Caki2 (cell line): Measurements from ENCODE around the gene CYP19A1. TPM values are rescaled to one million over a fixed set of nuclear protein-coding genes. Genes with fewer than 3 reads are reported as not detected.

Experiments used
- DNase-seq: peaks from one replicate; pipeline ENCODE4 v3.0.0-alpha.2; 2015; ENCODE audit warnings: low read depth
- in situ Hi-C: cut with HindIII; loops from 2 replicates; pipeline ENCODE4 v1.10.0; 2016; ENCODE audit warnings: low sequenced_read_pairs, low pct_unique_long_range_greater_than_20kb, mixed read lengths
- total RNA-seq: library from RNA; depleted of rRNA; stranded (reverse); fragments of >200 nt; shearing (Covaris generic); gene quantifications from 2 replicates; pipeline ENCODE4 v1.2.3, GENCODE V29; 2014; ENCODE audit warnings: low replicate concordance

The CYP19A1 gene
- total RNA-seq, 1 experiment from 2014 or later: not detected

- in situ Hi-C loops: no loop called here
- DNase-seq: no peak
Measured at GRCh38 chr15:51186181-51186705, 152.2 kb downstream of the CYP19A1 start.

GRCh38 chr15:51185213-51186159, 152.9 kb downstream of the CYP19A1 start:
- in situ Hi-C loops: no loop called here
- DNase-seq: no peak

GRCh38 chr15:51184627-51185026, 153.8 kb downstream of the CYP19A1 start:
- no peak for DNase-seq
- in situ Hi-C loops: no loop called here

- in situ Hi-C loops: no loop called here
- no peak for DNase-seq
Measured at GRCh38 chr15:51183076-51183475, 155.3 kb downstream of the CYP19A1 start.

GRCh38 chr15:51181905-51182304, 156.5 kb downstream of the CYP19A1 start:
- in situ Hi-C loops: no loop called here
- no peak for DNase-seq

- no peak for DNase-seq
- in situ Hi-C loops: no loop called here
Measured at GRCh38 chr15:51181221-51181620, 157.2 kb downstream of the CYP19A1 start.

- in situ Hi-C loops: no loop called here
- DNase-seq: no peak
Measured at GRCh38 chr15:51180534-51180933, 157.9 kb downstream of the CYP19A1 start.

GRCh38 chr15:51180011-51180410, 158.4 kb downstream of the CYP19A1 start:
- DNase-seq: no peak
- in situ Hi-C loops: no loop called here

- in situ Hi-C loops: no loop called here
- DNase-seq: no peak
Measured at GRCh38 chr15:51172193-51172592, 166.2 kb downstream of the CYP19A1 start.

GRCh38 chr15:51171634-51171932, 166.8 kb downstream of the CYP19A1 start:
- DNase-seq: no peak
- in situ Hi-C loops: no loop called here

GRCh38 chr15:51170882-51171633, 167.3 kb downstream of the CYP19A1 start:
- in situ Hi-C loops: no loop called here
- DNase-seq: no peak

GRCh38 chr15:51168700-51169099, 169.7 kb downstream of the CYP19A1 start:
- in situ Hi-C loops: no loop called here
- no peak for DNase-seq

GRCh38 chr15:51163843-51164242, 174.6 kb downstream of the CYP19A1 start:
- DNase-seq: no peak
- in situ Hi-C loops: no loop called here

GRCh38 chr15:51162865-51163762, 175.3 kb downstream of the CYP19A1 start:
- peak; percentile 58 for DNase-seq
- in situ Hi-C loops: no loop called here

- in situ Hi-C loops: no loop called here
- no peak for DNase-seq
Measured at GRCh38 chr15:51161491-51162220, 176.7 kb downstream of the CYP19A1 start.

- in situ Hi-C loops: no loop called here
Measured at GRCh38 chr15:51160484-51160883, 177.9 kb downstream of the CYP19A1 start.

More at GRCh38 chr15:51160484-51160883, 177.9 kb downstream of the CYP19A1 start:
- DNase-seq: no peak
